Neural cell (in vitro differentiated cells): Measurements from ENCODE around the gene ALLC. TPM values are rescaled to one million over a fixed set of nuclear protein-coding genes. Genes with fewer than 3 reads are reported as not detected.

Experiments
- H2AFZ ChIP-seq: fragments of 200-600, 300-800 bp; sonication (generic), shearing (Covaris generic); 2 replicates; pipeline ENCODE4 v1.6.0; 2014; ENCODE audit warnings: low read depth, mild to moderate bottlenecking, antibody characterized with exemption, low read length, moderate library complexity
- H3F3A ChIP-seq: fragments of 200-600 bp; shearing (Covaris generic); 2 replicates; pipeline ENCODE4 v1.6.1; 2016; ENCODE audit warnings: mild to moderate bottlenecking, moderate library complexity, mixed read lengths, antibody characterized with exemption, low read length; ENCODE audit not compliant: insufficient read depth, poor library complexity, severe bottlenecking
- H3K27ac ChIP-seq: fragments of 200-600, 300-800 bp; sonication (generic), shearing (Covaris generic); 2 replicates; pipeline ENCODE4 v1.5.1; 2014; ENCODE audit warnings: mild to moderate bottlenecking, low read length, moderate library complexity
- H3K27me3 ChIP-seq: fragments of 300-800, 200-600 bp; sonication (generic), shearing (Covaris generic); 2 replicates; pipeline ENCODE4 v1.6.0; 2014; ENCODE audit warnings: mild to moderate bottlenecking, low read depth, low read length, moderate library complexity; ENCODE audit not compliant: insufficient read depth
- H3K36me3 ChIP-seq: fragments of 300-800, 200-600 bp; sonication (generic), shearing (Covaris generic); 2 replicates; pipeline ENCODE4 v1.5.1; 2014; ENCODE audit warnings: mild to moderate bottlenecking, antibody characterized with exemption, low read length, moderate library complexity; ENCODE audit not compliant: insufficient read depth
- H3K4me2 ChIP-seq: fragments of 300-800, 200-600 bp; sonication (generic), shearing (Covaris generic); 2 replicates; pipeline ENCODE4 v1.6.0; 2014; ENCODE audit warnings: mild to moderate bottlenecking, low read length
- H3K4me3 ChIP-seq: fragments of 300-800, 200-600 bp; sonication (generic), shearing (Covaris generic); 2 replicates; pipeline ENCODE4 v1.5.1; 2014; ENCODE audit warnings: mild to moderate bottlenecking, low read length, moderate library complexity
- H3K79me2 ChIP-seq: fragments of 200-600 bp; shearing (Covaris generic); replicated peaks from 2 replicates; pipeline ENCODE4 v1.6.0; 2014; ENCODE audit warnings: mild to moderate bottlenecking, low read length, moderate library complexity; ENCODE audit not compliant: insufficient read depth
- H3K9ac ChIP-seq: fragments of 300-800, 200-600 bp; sonication (generic), shearing (Covaris generic); 2 replicates; pipeline ENCODE4 v1.6.1; 2016; ENCODE audit warnings: mild to moderate bottlenecking, low read length, mixed read lengths
- H3K9me2 ChIP-seq: fragments of 200-600 bp; shearing (Covaris generic); 2 replicates; pipeline ENCODE4 v1.6.1; 2016; ENCODE audit warnings: mild to moderate bottlenecking, low read length, mixed read lengths; ENCODE audit not compliant: insufficient read depth
- H3K9me3 ChIP-seq: fragments of 200-600, 300-800 bp; sonication (generic), shearing (Covaris generic); 2 replicates; pipeline ENCODE4 v1.6.1; 2016; ENCODE audit warnings: mild to moderate bottlenecking, mixed run types, low read length, moderate library complexity, mixed read lengths
- H4K20me1 ChIP-seq: fragments of 200-600 bp; shearing (Covaris generic); 2 replicates; pipeline ENCODE4 v1.6.1; 2016; ENCODE audit warnings: mild to moderate bottlenecking, mixed run types; ENCODE audit not compliant: insufficient read depth
- EP300 ChIP-seq: fragments of 450-650 bp; conservative IDR thresholded peaks from 2 replicates; pipeline ENCODE4 v1.6.1; 2014; ENCODE audit warnings: antibody characterized with exemption, mild to moderate bottlenecking, moderate library complexity; ENCODE audit not compliant: poor library complexity, severe bottlenecking
- EZH2 ChIP-seq: fragments of 200-600, 300-800 bp; shearing (Covaris generic), sonication (generic); IDR thresholded peaks from 2 replicates; pipeline ENCODE4 v1.6.1; 2014; ENCODE audit warnings: antibody characterized with exemption, low read length, borderline replicate concordance, mild to moderate bottlenecking; ENCODE audit not compliant: insufficient read depth, poor library complexity, severe bottlenecking
- MXI1 ChIP-seq: fragments of 450-650 bp; conservative IDR thresholded peaks from 2 replicates; pipeline ENCODE4 v1.6.1; 2014; ENCODE audit warnings: antibody characterized with exemption, mild to moderate bottlenecking; ENCODE audit not compliant: poor library complexity, severe bottlenecking
- POLR2AphosphoS5 ChIP-seq: IDR thresholded peaks from 2 replicates; pipeline ENCODE4 v1.6.1; 2012
- RAD21 ChIP-seq: fragments of 450-650 bp; conservative IDR thresholded peaks from 2 replicates; pipeline ENCODE4 v1.6.1; 2014; ENCODE audit warnings: antibody characterized with exemption, mild to moderate bottlenecking, moderate library complexity
- SMC3 ChIP-seq: fragments of 450-650 bp; conservative IDR thresholded peaks from 2 replicates; pipeline ENCODE4 v1.6.1; 2014; ENCODE audit warnings: antibody characterized with exemption, mild to moderate bottlenecking, moderate library complexity; ENCODE audit not compliant: poor library complexity
- TAF1 ChIP-seq: IDR thresholded peaks from 2 replicates; pipeline ENCODE4 v1.6.1; 2012; ENCODE audit warnings: low read depth
- polyA plus RNA-seq: library from polyadenylated mRNA; depleted of rRNA; stranded (reverse); fragments of >200 nt; gene quantifications from 2 replicates; pipeline ENCODE4 v1.2.3, GENCODE V29; 2014
- TF ChIP-seq, protein P1 (sequence below): IDR thresholded peaks from 2 replicates; pipeline ENCODE4 v1.6.1; 2012; ENCODE audit warnings: borderline replicate concordance
- TF ChIP-seq, protein P2 (sequence below): fragments of 450-650 bp; IDR thresholded peaks from 2 replicates; pipeline ENCODE4 v1.5.1; 2014; ENCODE audit warnings: antibody characterized with exemption, mild to moderate bottlenecking, moderate library complexity; ENCODE audit not compliant: poor library complexity, severe bottlenecking

ALLC gene
- polyA plus RNA-seq, 1 donor from 2014 or later: 0.33 TPM

DNA sequence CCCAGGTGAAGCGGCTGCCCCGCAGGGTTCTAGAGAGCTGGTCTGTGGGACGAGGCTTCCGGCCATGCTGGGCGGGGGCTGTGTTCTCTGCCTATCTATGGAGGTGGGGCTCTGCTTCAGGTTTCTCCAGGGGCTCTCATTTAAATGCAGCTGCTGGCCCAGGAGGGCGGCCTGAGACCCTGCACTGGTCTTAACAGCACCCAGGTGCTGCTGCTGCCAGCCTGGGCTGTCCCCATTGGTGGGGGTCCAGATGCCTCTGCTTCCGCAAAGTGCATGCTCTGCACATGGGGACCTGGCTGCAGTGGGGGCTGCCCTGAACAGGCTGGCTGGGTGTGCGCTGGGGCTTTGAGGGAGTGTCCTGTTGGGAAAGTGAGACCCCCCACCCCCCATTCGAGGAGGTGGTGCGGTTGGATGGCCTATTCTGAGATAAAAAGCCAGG is 29.7 kb upstream of the ALLC start:
- TF ChIP-seq MXI1 (no peak), TAF1 (no peak), SMC3 (no peak), POLR2AphosphoS5 (no peak), EP300 (no peak), EZH2 (no peak), RAD21 (no peak)
- TF ChIP-seq, protein P1, sequence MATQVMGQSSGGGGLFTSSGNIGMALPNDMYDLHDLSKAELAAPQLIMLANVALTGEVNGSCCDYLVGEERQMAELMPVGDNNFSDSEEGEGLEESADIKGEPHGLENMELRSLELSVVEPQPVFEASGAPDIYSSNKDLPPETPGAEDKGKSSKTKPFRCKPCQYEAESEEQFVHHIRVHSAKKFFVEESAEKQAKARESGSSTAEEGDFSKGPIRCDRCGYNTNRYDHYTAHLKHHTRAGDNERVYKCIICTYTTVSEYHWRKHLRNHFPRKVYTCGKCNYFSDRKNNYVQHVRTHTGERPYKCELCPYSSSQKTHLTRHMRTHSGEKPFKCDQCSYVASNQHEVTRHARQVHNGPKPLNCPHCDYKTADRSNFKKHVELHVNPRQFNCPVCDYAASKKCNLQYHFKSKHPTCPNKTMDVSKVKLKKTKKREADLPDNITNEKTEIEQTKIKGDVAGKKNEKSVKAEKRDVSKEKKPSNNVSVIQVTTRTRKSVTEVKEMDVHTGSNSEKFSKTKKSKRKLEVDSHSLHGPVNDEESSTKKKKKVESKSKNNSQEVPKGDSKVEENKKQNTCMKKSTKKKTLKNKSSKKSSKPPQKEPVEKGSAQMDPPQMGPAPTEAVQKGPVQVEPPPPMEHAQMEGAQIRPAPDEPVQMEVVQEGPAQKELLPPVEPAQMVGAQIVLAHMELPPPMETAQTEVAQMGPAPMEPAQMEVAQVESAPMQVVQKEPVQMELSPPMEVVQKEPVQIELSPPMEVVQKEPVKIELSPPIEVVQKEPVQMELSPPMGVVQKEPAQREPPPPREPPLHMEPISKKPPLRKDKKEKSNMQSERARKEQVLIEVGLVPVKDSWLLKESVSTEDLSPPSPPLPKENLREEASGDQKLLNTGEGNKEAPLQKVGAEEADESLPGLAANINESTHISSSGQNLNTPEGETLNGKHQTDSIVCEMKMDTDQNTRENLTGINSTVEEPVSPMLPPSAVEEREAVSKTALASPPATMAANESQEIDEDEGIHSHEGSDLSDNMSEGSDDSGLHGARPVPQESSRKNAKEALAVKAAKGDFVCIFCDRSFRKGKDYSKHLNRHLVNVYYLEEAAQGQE: no peak
- TF ChIP-seq, protein P2, sequence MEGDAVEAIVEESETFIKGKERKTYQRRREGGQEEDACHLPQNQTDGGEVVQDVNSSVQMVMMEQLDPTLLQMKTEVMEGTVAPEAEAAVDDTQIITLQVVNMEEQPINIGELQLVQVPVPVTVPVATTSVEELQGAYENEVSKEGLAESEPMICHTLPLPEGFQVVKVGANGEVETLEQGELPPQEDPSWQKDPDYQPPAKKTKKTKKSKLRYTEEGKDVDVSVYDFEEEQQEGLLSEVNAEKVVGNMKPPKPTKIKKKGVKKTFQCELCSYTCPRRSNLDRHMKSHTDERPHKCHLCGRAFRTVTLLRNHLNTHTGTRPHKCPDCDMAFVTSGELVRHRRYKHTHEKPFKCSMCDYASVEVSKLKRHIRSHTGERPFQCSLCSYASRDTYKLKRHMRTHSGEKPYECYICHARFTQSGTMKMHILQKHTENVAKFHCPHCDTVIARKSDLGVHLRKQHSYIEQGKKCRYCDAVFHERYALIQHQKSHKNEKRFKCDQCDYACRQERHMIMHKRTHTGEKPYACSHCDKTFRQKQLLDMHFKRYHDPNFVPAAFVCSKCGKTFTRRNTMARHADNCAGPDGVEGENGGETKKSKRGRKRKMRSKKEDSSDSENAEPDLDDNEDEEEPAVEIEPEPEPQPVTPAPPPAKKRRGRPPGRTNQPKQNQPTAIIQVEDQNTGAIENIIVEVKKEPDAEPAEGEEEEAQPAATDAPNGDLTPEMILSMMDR: no peak
- Histone ChIP-seq H3K4me2 (no peak overlapping the region), H3K27me3 (no peaks in the 10 kb centered on the region), H3K79me2 (no peaks in the 10 kb centered on the region), H3K9ac (no peak overlapping the region), H4K20me1 (no peaks in the 10 kb centered on the region), H3K27ac (no peak overlapping the region), H2AFZ (no peak overlapping the region), H3K4me3 (no peak overlapping the region), H3K36me3 (no peaks in the 10 kb centered on the region), H3K9me3 (no peaks in the 10 kb centered on the region), H3F3A (no peaks in the 10 kb centered on the region), H3K9me2 (no peaks in the 10 kb centered on the region)

DNA sequence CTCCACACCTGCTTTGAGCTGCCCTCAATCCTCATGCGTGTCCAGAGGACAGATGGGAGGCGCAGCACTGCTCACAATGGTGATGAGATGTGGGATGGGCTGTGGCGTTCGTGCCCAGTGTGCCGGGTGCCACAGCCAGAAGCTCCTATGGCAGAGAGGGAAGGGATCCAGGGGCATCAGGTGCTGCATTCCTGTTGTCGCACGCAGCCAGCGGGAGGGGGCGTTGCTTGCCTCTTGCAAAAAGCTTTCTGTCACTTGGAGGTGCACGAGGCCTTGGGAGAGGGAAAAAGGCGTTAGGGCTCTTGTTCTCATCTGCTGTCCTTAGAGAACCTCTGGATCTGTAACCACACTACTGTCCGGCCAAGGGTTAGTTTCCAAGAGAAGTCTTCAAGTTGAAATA is 29.2 kb upstream of the ALLC start:
- Histone ChIP-seq H3K9me3 (no peaks in the 10 kb centered on the region), H4K20me1 (no peaks in the 10 kb centered on the region), H2AFZ (no peak overlapping the region), H3K4me2 (no peak overlapping the region), H3K27ac (no peak overlapping the region), H3K36me3 (no peaks in the 10 kb centered on the region), H3F3A (no peaks in the 10 kb centered on the region), H3K9ac (no peak overlapping the region), H3K4me3 (no peak overlapping the region), H3K79me2 (no peaks in the 10 kb centered on the region), H3K9me2 (no peaks in the 10 kb centered on the region), H3K27me3 (no peaks in the 10 kb centered on the region)
- TF ChIP-seq TAF1 (no peak), EZH2 (no peak), SMC3 (no peak), EP300 (no peak)
- TF ChIP-seq, protein P2: no peak
